Lower lobe of right lung (tissue), 2 donors: ENCODE results near the gene YARS1. TPM values are rescaled to one million over a fixed set of nuclear protein-coding genes. Genes with fewer than 3 reads are reported as not detected.

Experiments
- ATAC-seq, 2 donors: fragments of 200-7000 bp; cut with Tn5 transposase; one replicate each; pipeline ENCODE4 v1.9.1; 2020 to 2022; ENCODE audit warnings: mild to moderate bottlenecking in 2 of 2, moderate library complexity in 2 of 2
- DNase-seq: peaks from one replicate; pipeline ENCODE4 v3.0.0-alpha.2; 2020
- H3K27ac ChIP-seq: fragments of 200-600 bp; one replicate; pipeline ENCODE4 v1.8.0; 2022
- H3K27me3 ChIP-seq: fragments of 200-600 bp; one replicate; pipeline ENCODE4 v1.8.0; 2022; ENCODE audit warnings: low read depth
- H3K36me3 ChIP-seq: fragments of 200-600 bp; one replicate; pipeline ENCODE4 v1.8.0; 2022; ENCODE audit warnings: mild to moderate bottlenecking
- H3K4me1 ChIP-seq: fragments of 200-600 bp; one replicate; pipeline ENCODE4 v1.8.0; 2022
- H3K4me3 ChIP-seq: fragments of 200-600 bp; one replicate; pipeline ENCODE4 v1.8.0; 2022; ENCODE audit warnings: mild to moderate bottlenecking
- H3K9me3 ChIP-seq: fragments of 200-600 bp; one replicate; pipeline ENCODE4 v1.8.0; 2022
- intact Hi-C: fragments of 100-400 bp; cut with DNase I; formaldehyde crosslinking; loops from one replicate; pipeline ENCODE4 v1.11.0; 2022
- long read RNA-seq: library from polyadenylated mRNA; unstranded; transcript quantifications from one replicate; pipeline ENCODE4 v2.0.0, GENCODE V29; 2021
- total RNA-seq: library from RNA; stranded (reverse); fragmentation: NEBNext Ultra II Directional; extraction: Animal tissue kit (Norgen Biotek cat#: 25700); gene quantifications from one replicate; pipeline ENCODE4 v1.2.1, GENCODE V29; 2021
- TF ChIP-seq, protein P1 (sequence below): fragments of 200-600 bp; IDR thresholded peaks from one replicate; pipeline ENCODE4 v1.8.0; 2022; ENCODE audit warnings: antibody characterized with exemption, mild to moderate bottlenecking
- donor health status: DM: no; HTN: yes; CAD: no; lungs with severe emphysema.

The YARS1 gene
- 96.7 TPM for total RNA-seq
- long read RNA-seq, transcript YARS-201 (13 exons, 3,238 nt), result major isoform, 63 of 97 reads
- long read RNA-seq, partial matches to known transcripts, result 17 of 97 reads
- long read RNA-seq, other reads (novel, unspliced or antisense), result 15 of 97 reads

DNA sequence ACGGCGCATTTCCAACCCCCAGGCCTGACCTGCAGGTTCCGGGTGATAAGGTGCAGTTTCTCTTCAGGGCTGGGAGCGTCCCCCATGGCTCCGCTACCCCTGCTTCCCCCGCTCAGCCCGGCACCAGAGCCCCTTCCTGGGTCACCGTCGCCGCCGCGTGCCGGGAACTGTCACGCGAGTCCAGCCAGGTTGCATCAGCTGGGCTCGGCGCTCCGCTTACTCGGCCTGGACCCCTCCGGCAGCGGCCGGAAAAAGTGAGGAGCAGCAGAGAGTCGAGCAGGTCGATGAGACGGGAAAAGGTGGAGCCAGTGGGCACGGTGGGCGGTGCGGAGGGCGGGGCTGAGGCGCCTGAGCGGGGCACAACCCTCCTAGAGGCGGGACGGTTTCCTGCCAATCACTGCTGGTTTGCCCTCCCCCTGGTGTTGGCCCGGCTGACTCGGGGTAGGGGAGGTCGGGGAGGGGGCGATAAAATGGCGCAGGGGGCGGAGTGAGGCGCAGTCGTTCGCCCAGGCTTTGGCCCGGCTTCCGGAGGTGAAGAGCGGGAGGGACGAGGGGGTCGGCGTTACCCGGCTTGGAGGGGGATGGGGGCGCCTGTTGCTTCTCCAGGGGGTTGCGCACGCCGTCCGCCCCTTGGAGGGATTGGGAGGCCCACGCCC is at the start of gene YARS1, which contains the start of gene S100PBP:
Gene YARS1, minus strand, starts transcription at position 200 of the 656 bp plus-strand sequence. Its CDS starts 114 bp downstream, at position 86.
Gene S100PBP, plus strand, starts transcription at position 495 of the 656 bp plus-strand sequence. CDS start 8,447 bp downstream, outside the sequence.
- peaks cover 55% of the 10 kb centered on the region for H3K4me1 ChIP-seq
- TF ChIP-seq, protein P1, sequence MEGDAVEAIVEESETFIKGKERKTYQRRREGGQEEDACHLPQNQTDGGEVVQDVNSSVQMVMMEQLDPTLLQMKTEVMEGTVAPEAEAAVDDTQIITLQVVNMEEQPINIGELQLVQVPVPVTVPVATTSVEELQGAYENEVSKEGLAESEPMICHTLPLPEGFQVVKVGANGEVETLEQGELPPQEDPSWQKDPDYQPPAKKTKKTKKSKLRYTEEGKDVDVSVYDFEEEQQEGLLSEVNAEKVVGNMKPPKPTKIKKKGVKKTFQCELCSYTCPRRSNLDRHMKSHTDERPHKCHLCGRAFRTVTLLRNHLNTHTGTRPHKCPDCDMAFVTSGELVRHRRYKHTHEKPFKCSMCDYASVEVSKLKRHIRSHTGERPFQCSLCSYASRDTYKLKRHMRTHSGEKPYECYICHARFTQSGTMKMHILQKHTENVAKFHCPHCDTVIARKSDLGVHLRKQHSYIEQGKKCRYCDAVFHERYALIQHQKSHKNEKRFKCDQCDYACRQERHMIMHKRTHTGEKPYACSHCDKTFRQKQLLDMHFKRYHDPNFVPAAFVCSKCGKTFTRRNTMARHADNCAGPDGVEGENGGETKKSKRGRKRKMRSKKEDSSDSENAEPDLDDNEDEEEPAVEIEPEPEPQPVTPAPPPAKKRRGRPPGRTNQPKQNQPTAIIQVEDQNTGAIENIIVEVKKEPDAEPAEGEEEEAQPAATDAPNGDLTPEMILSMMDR, result peak; percentile 15
- peak within 1 kb of the TSS; percentile 98 for H3K4me3 ChIP-seq
- peaks cover under 1% of the 10 kb centered on the region for H3K36me3 ChIP-seq
- no peaks in the 10 kb centered on the region for H3K27me3 ChIP-seq
- no peaks in the 10 kb centered on the region for H3K9me3 ChIP-seq
- DNase-seq (peak; percentile 99), ATAC-seq (peak; percentile 99)
- peak within 1 kb of the TSS; percentile 95 for H3K27ac ChIP-seq
- intact Hi-C loops, result no loop called here

DNA sequence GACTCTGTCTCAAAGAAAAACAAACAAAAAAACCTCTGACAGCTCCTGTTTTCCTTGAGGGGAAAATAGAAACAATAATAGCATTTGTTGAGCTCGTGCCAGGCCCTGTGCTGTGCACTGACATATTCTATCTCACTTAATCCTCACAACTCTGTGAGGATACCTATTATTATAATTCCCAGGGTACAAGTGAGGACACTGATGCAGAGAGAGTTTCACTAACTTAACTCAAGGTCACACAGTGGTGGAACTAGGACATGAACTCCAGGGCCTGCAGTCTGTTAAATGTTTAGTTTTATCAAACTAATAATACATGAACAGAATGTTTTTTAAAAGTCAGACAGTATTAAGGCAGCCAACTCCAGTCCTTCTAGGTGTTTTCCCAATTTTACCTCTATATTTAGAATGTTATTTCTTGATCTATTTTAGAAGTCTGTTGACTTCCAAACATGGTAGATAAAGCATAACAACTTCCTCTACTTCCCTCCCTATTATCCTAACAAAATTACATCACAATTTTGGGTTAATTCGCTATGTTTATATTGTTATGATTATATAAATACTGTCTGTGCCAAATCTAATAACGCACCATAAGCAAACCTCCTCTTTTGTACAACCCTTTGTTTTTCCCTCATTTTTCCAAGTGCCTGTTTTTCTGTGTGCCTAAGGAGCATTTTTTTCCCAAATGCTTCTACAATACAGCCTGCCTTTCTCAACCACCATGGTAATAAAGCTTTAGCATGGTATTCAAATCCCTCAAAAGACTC is 48.7 kb upstream of the YARS1 start:
- H3K27me3 ChIP-seq, result peaks cover 10% of the 10 kb centered on the region
- H3K9me3 ChIP-seq, result no peaks in the 10 kb centered on the region
- no peak overlapping the region for H3K4me3 ChIP-seq
- peaks cover 7% of the 10 kb centered on the region for H3K4me1 ChIP-seq
- DNase-seq, result no peak
- intact Hi-C loops, result no loop called here
- ATAC-seq, result no peak
- TF ChIP-seq, protein P1, result no peak
- H3K27ac ChIP-seq, result no peak overlapping the region
- peaks cover 18% of the 10 kb centered on the region for H3K36me3 ChIP-seq

DNA sequence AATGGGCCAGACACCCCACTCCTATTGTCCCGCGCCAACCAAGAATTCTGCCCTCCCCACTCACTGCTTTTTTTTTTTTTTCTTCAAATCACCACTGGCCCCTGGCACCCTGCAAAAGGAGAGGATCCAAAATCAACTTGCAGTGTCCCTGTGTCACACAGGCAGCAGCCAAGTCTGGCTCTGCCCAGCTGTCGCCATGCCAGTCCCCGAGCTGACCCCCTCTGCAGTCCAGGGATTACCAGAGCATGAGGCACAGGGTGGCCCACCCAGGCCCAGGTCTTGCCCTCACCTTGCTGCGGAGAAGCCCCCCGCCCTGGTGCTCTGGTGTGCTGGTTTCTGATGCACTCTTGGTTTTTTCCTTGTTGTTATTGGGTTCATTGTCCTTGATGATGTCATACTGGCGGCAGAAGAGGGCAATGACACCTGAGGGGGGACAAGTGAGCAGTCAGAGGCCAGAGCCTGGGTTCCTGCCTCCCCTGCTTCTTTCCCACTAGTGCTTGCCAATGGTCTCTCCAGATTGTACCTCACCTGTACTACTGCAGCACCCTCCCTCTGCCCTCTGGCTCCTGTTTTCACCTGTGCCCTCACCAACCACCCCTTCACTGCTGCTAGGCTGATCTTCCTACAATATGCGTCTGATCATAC is 47.3 kb upstream of the YARS1 start:
- H3K36me3 ChIP-seq, result peaks cover 20% of the 10 kb centered on the region
- H3K27ac ChIP-seq, result no peak overlapping the region
- ATAC-seq (no peak), DNase-seq (no peak)
- no peaks in the 10 kb centered on the region for H3K4me1 ChIP-seq
- TF ChIP-seq, protein P1, result no peak
- H3K27me3 ChIP-seq, result peaks cover under 1% of the 10 kb centered on the region
- H3K4me3 ChIP-seq, result no peak overlapping the region
- H3K9me3 ChIP-seq, result no peaks in the 10 kb centered on the region
- intact Hi-C loops, result no loop called here

DNA sequence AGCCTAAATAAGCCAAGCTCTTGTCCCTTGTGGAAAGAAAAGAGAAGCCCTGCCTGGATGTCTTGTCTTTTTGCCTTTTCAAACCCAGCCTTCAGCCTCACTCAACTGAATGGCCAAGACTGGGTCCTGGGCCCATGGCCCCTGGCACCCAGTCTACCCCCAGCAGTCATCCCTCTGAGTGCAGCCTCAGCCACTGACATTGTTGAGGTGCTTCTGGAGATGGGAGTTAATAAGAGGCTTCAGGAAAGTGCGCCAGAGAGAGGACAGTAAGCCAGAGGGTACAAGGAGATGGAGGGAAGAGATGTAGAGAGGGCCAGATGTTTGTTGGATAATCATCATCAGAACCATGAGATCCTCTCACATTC is 46.7 kb upstream of the YARS1 start:
- no peak overlapping the region for H3K27ac ChIP-seq
- TF ChIP-seq, protein P1, result no peak

DNA sequence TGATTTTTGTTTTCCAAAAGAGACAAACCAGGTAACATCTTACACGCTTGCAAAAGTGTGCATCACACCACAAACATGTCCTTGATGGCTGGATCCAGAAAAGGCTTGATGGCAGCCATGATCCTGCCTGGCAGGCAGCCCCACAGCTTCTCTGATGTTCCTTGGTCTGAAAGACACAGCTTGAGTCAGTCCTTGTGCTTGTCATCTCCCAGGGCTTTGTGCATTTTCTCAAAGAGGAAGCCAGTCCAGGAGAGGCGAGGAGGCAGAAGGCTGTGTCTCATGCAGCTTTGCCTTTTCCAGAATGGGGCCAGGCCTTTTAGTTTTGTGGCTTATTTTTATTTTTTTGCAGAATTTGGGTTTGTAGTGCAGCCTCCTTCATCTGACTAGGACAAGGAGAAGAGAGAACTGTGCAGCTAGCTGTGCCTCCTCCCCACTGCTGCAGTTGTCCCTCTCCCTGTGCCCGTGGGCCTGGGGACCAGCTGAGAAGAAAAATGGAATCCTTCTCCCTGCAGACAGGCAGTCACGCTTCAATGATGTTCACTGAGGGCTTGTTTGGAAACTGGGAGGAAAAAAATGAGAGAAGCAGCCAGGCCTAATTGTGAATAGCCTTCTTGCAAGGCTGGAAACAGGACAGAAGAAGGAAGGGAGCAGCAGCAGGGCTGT is 46.2 kb upstream of the YARS1 start:
- H3K36me3 ChIP-seq, result peaks cover 31% of the 10 kb centered on the region
- DNase-seq, result no peak
- no peak for ATAC-seq
- no peak overlapping the region for H3K27ac ChIP-seq
- H3K9me3 ChIP-seq, result no peaks in the 10 kb centered on the region
- H3K4me1 ChIP-seq, result no peaks in the 10 kb centered on the region
- no peak overlapping the region for H3K4me3 ChIP-seq
- no peaks in the 10 kb centered on the region for H3K27me3 ChIP-seq
- intact Hi-C loops, result no loop called here
- TF ChIP-seq, protein P1, result no peak

More for the DNA sequence above, 46.7 kb upstream of the YARS1 start:
- no peaks in the 10 kb centered on the region for H3K27me3 ChIP-seq
- no peak for ATAC-seq
- no peaks in the 10 kb centered on the region for H3K9me3 ChIP-seq
- no peak for DNase-seq
- H3K4me3 ChIP-seq, result no peak overlapping the region
- H3K36me3 ChIP-seq, result peaks cover 26% of the 10 kb centered on the region
- no peaks in the 10 kb centered on the region for H3K4me1 ChIP-seq
- intact Hi-C loops, result no loop called here
